ENCODE measurements around the gene YAP1. TPM values are rescaled to one million over a fixed set of nuclear protein-coding genes. Genes with fewer than 3 reads are reported as not detected.
A peak's percentile ranks its signal among the peaks of the same experiment; 100 is the strongest.

The YAP1 gene
- 111 and 125 TPM in 2 replicates for total RNA-seq
- 20.6 and 28.5 TPM in 2 replicates for polyA plus RNA-seq

DNA sequence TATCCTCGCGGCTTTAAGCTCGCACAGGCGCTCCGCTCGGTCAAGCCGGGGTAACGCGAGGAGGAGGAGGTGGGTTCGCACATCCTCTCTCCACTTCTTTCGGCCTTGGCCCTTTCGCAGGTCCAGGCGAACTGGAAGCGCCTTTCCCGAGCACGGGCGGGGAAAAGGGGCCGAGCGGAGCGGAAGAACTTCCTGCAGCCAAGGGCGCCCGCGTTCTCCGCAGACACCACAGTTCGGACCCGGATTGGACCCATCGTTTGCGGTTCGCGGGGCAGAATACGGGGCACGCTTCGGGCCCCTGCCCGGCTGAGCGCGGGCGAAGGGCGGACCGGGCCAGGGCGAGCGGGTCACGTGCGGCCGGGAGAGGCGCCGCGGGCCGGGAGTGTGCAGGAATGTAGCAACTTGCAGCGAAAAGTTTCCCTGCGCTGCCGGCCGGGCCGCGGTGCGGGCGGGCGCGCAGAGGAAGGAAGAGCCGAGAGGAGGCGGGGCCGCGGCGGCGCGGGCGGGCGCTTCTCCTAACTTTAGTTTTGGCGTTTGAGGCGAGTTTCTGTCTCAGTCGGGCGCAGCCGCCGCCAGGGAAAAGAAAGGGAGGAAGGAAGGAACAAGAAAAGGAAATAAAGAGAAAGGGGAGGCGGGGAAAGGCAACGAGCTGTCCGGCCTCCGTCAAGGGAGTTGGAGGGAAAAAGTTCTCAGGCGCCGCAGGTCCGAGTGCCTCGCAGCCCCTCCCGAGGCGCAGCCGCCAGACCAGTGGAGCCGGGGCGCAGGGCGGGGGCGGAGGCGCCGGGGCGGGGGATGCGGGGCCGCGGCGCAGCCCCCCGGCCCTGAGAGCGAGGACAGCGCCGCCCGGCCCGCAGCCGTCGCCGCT is at the start of gene YAP1:
TSS of gene YAP1 (plus strand) at position 552 of the 865 bp plus-strand sequence. CDS start 402 bp downstream, outside the sequence.
- Histone ChIP-seq H3K4me1 (ENCODE audit: insufficient read depth) (peaks cover 27% of the 10 kb centered on the region), H3K27ac (peak within 1 kb of the TSS; percentile 97), H4K20me1 (ENCODE audit: insufficient read depth, poor library complexity, severe bottlenecking) (no peaks in the 10 kb centered on the region), H3K4me3 (peak within 1 kb of the TSS; percentile 71), H3K9me3 (ENCODE audit: low read depth) (no peaks in the 10 kb centered on the region), H3K27me3 (no peaks in the 10 kb centered on the region), H3K4me2 (peak within 1 kb of the TSS; percentile 82), H2AFZ (peak within 1 kb of the TSS; percentile 89), H3K36me3 (replicated peaks; ENCODE audit: insufficient read depth, low read depth) (no peaks in the 10 kb centered on the region), H3K9me2 (replicated peaks; ENCODE audit: insufficient read depth) (no peaks in the 10 kb centered on the region), H3K79me2 (peaks cover 51% of the 10 kb centered on the region)
- TF ChIP-seq, protein P1, sequence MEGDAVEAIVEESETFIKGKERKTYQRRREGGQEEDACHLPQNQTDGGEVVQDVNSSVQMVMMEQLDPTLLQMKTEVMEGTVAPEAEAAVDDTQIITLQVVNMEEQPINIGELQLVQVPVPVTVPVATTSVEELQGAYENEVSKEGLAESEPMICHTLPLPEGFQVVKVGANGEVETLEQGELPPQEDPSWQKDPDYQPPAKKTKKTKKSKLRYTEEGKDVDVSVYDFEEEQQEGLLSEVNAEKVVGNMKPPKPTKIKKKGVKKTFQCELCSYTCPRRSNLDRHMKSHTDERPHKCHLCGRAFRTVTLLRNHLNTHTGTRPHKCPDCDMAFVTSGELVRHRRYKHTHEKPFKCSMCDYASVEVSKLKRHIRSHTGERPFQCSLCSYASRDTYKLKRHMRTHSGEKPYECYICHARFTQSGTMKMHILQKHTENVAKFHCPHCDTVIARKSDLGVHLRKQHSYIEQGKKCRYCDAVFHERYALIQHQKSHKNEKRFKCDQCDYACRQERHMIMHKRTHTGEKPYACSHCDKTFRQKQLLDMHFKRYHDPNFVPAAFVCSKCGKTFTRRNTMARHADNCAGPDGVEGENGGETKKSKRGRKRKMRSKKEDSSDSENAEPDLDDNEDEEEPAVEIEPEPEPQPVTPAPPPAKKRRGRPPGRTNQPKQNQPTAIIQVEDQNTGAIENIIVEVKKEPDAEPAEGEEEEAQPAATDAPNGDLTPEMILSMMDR (IDR thresholded peaks at IDR 0.05; ENCODE audit: poor library complexity) = no peak
- TF ChIP-seq EZH2phosphoT487 (IDR thresholded peaks at IDR 0.05; ENCODE audit: low read depth, severe bottlenecking, unreplicated experiment) (no peak), EZH2 (IDR thresholded peaks at IDR 0.05; ENCODE audit: borderline replicate concordance) (no peak)
- 2% methylated on average over 65 of the region's 104 CpGs for WGBS (ENCODE audit: low lambda C conversion rate, missing lambda C conversion rate)
- peak; percentile 96 for DNase-seq (ENCODE audit: low spot score)

- Histone ChIP-seq H3K79me2 (no peaks in the 10 kb centered on the region), H3K4me1 (ENCODE audit: insufficient read depth) (no peaks in the 10 kb centered on the region), H2AFZ (no peak overlapping the region), H3K9me3 (ENCODE audit: low read depth) (no peaks in the 10 kb centered on the region), H3K27me3 (no peaks in the 10 kb centered on the region), H3K27ac (no peak overlapping the region), H4K20me1 (ENCODE audit: insufficient read depth, poor library complexity, severe bottlenecking) (no peaks in the 10 kb centered on the region), H3K4me2 (no peak overlapping the region), H3K36me3 (replicated peaks; ENCODE audit: insufficient read depth, low read depth) (no peaks in the 10 kb centered on the region), H3K4me3 (no peak overlapping the region), H3K9me2 (replicated peaks; ENCODE audit: insufficient read depth) (no peaks in the 10 kb centered on the region)
- WGBS (ENCODE audit: low lambda C conversion rate, missing lambda C conversion rate) = 42% methylated on average over 2 of the region's 2 CpGs
- DNase-seq (ENCODE audit: low spot score) = peak; percentile 24
- TF ChIP-seq EZH2phosphoT487 (IDR thresholded peaks at IDR 0.05; ENCODE audit: low read depth, severe bottlenecking, unreplicated experiment) = no peak
- TF ChIP-seq, protein P1 (IDR thresholded peaks at IDR 0.05; ENCODE audit: poor library complexity) = peak; percentile 39
Observed at GRCh38 chr11:102061276-102061675, 49.0 kb upstream of the YAP1 start.

DNA sequence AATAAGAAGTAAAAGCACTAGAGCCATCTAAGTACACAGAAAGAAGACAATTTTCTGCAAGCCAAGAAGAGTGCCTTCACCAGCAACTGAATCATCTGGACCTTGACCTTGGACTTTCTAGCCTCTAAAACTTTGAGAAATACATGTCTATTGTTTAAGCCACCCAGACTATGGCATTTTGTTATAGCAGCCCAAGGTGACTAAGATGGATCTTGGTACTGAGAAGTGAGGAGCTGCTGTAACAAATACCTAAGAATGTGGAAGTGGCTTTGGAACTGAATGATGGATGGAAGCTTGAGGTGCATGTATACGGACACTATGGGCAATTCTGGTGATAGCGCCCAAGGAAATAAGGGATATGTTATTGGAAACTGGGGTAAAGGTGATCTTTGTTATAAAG is 48.1 kb upstream of the YAP1 start:
- no peak overlapping the region for H2AFZ ChIP-seq

GRCh38 chr11:102064316-102064715 is 45.9 kb upstream of the YAP1 start:
- no peak overlapping the region for H3K4me3 ChIP-seq
- no peaks in the 10 kb centered on the region for H3K4me1 ChIP-seq (ENCODE audit: insufficient read depth)
- H3K79me2 ChIP-seq = no peaks in the 10 kb centered on the region
- no peak overlapping the region for H3K27ac ChIP-seq
- WGBS (ENCODE audit: low lambda C conversion rate, missing lambda C conversion rate) = 88% methylated on average over 2 of the region's 2 CpGs
- H2AFZ ChIP-seq = no peak overlapping the region
- no peaks in the 10 kb centered on the region for H3K9me2 ChIP-seq (replicated peaks; ENCODE audit: insufficient read depth)
- no peak for DNase-seq (ENCODE audit: low spot score)
- no peaks in the 10 kb centered on the region for H3K36me3 ChIP-seq (replicated peaks; ENCODE audit: insufficient read depth, low read depth)
- H4K20me1 ChIP-seq (ENCODE audit: insufficient read depth, poor library complexity, severe bottlenecking) = no peaks in the 10 kb centered on the region
- TF ChIP-seq EZH2phosphoT487 (IDR thresholded peaks at IDR 0.05; ENCODE audit: low read depth, severe bottlenecking, unreplicated experiment) (no peak), EZH2 (IDR thresholded peaks at IDR 0.05; ENCODE audit: borderline replicate concordance) (no peak)
- TF ChIP-seq, protein P1 (IDR thresholded peaks at IDR 0.05; ENCODE audit: poor library complexity) = no peak
- H3K9me3 ChIP-seq (ENCODE audit: low read depth) = no peaks in the 10 kb centered on the region
- no peaks in the 10 kb centered on the region for H3K27me3 ChIP-seq
- H3K4me2 ChIP-seq = no peak overlapping the region

More for the DNA sequence above, 48.1 kb upstream of the YAP1 start:
- H3K27me3 ChIP-seq = no peaks in the 10 kb centered on the region
- H3K79me2 ChIP-seq = no peaks in the 10 kb centered on the region
- no peaks in the 10 kb centered on the region for H4K20me1 ChIP-seq (ENCODE audit: insufficient read depth, poor library complexity, severe bottlenecking)
- H3K9me3 ChIP-seq (ENCODE audit: low read depth) = no peaks in the 10 kb centered on the region
- H3K4me3 ChIP-seq = no peak overlapping the region
- H3K27ac ChIP-seq = no peak overlapping the region
- no peaks in the 10 kb centered on the region for H3K9me2 ChIP-seq (replicated peaks; ENCODE audit: insufficient read depth)
- TF ChIP-seq EZH2phosphoT487 (IDR thresholded peaks at IDR 0.05; ENCODE audit: low read depth, severe bottlenecking, unreplicated experiment) = no peak
- no peak overlapping the region for H3K4me2 ChIP-seq
- WGBS (ENCODE audit: low lambda C conversion rate, missing lambda C conversion rate) = 98% methylated on average over 2 of the region's 2 CpGs
- H3K36me3 ChIP-seq (replicated peaks; ENCODE audit: insufficient read depth, low read depth) = no peaks in the 10 kb centered on the region
- no peaks in the 10 kb centered on the region for H3K4me1 ChIP-seq (ENCODE audit: insufficient read depth)
- DNase-seq (ENCODE audit: low spot score) = no peak
